ENCODE data around the gene NAA16. TPM values are rescaled to one million over a fixed set of nuclear protein-coding genes. Genes with fewer than 3 reads are reported as not detected.

The NAA16 gene
- total RNA-seq, 1 donor from 2014 or later, result 48.4 TPM

- TF ChIP-seq CTCF (IDR thresholded peaks at IDR 0.05; ENCODE audit: unreplicated experiment), result no peak
- DNase-seq (ENCODE audit: low spot score, unreplicated experiment), result no peak
- Mint-ChIP-seq H3K27ac (no peak overlapping the region), H3K4me3 (ENCODE audit: low read depth) (peak overlapping the region; percentile 64), H3K27me3 (no peaks in the 10 kb centered on the region), H3K4me1 (ENCODE audit: low read depth) (peaks cover 27% of the 10 kb centered on the region), H3K9me3 (ENCODE audit: low read depth) (no peaks in the 10 kb centered on the region), H3K36me3 (ENCODE audit: insufficient read depth) (peaks cover 4% of the 10 kb centered on the region)
Measured at GRCh38 chr13:41313117-41313516, 2.0 kb downstream of the NAA16 start.

DNA sequence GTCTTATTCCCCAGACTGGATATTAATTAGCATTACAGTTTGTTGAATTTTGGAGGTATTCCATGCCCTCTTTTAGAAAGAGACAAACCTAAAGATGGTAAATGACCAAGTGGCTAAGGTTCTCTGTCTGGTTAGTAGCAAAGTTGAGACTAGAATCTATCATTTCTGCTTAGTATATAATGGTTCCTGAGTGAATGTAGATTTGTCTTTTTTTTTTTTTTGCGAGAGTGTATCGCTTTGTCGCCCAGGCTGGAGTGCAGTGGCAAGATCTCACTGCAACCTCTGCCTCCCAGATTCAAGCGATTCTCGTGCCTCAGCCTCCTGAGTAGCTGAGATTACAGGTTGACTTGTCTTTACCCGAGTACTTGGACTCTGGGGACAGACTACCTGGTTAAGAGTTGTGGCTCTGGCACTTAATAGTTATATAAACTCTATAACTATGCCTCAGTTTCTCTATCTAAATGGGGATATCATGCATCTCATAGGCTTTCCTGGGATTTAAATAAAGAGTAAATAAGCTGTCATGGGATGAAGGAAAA is 2.7 kb downstream of the NAA16 start:
- Mint-ChIP-seq H3K9me3 (ENCODE audit: low read depth) (no peaks in the 10 kb centered on the region), H3K27ac (no peak overlapping the region), H3K27me3 (no peaks in the 10 kb centered on the region), H3K4me3 (ENCODE audit: low read depth) (peak overlapping the region; percentile 60), H3K4me1 (ENCODE audit: low read depth) (peaks cover 29% of the 10 kb centered on the region), H3K36me3 (ENCODE audit: insufficient read depth) (peaks cover 4% of the 10 kb centered on the region)
- TF ChIP-seq CTCF (IDR thresholded peaks at IDR 0.05; ENCODE audit: unreplicated experiment), result no peak
- DNase-seq (ENCODE audit: low spot score, unreplicated experiment), result no peak

GRCh38 chr13:41315443-41316047 is 4.5 kb downstream of the NAA16 start:
- Mint-ChIP-seq H3K36me3 (ENCODE audit: insufficient read depth) (peaks cover 7% of the 10 kb centered on the region), H3K9me3 (ENCODE audit: low read depth) (no peaks in the 10 kb centered on the region), H3K27me3 (no peaks in the 10 kb centered on the region), H3K4me3 (ENCODE audit: low read depth) (no peak overlapping the region), H3K27ac (no peak overlapping the region), H3K4me1 (ENCODE audit: low read depth) (peaks cover 29% of the 10 kb centered on the region)
- no peak for TF ChIP-seq CTCF (IDR thresholded peaks at IDR 0.05; ENCODE audit: unreplicated experiment)
- no peak for DNase-seq (ENCODE audit: low spot score, unreplicated experiment)

DNA sequence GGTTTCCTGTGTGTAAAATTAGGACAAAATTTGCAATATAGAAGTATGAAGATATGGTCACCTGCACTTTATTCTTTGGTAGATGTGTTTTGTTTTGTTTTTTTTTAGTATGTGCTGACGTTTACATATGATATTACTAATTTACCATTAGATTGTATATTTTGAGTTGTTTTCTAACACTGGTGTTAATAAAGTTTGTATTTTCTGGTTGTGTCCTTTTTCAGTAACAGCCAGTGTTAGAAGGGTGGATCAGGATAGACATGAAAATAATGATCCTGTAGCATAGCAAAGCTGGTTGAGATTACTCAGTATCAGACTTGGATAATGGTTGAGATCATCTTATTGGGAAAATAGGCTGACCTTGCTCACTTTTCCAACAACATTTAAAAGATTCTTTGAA is 6.2 kb downstream of the NAA16 start:
- Mint-ChIP-seq H3K4me1 (ENCODE audit: low read depth) (peaks cover 28% of the 10 kb centered on the region), H3K27me3 (no peaks in the 10 kb centered on the region), H3K27ac (no peak overlapping the region), H3K4me3 (ENCODE audit: low read depth) (no peak overlapping the region), H3K9me3 (ENCODE audit: low read depth) (no peaks in the 10 kb centered on the region), H3K36me3 (ENCODE audit: insufficient read depth) (peaks cover 15% of the 10 kb centered on the region)
- TF ChIP-seq CTCF (IDR thresholded peaks at IDR 0.05; ENCODE audit: unreplicated experiment), result no peak
- no peak for DNase-seq (ENCODE audit: low spot score, unreplicated experiment)

GRCh38 chr13:41325752-41326151 is 14.7 kb downstream of the NAA16 start:
- no peaks in the 10 kb centered on the region for H3K27me3 Mint-ChIP-seq
- H3K9me3 Mint-ChIP-seq (ENCODE audit: low read depth), result no peaks in the 10 kb centered on the region
- H3K27ac Mint-ChIP-seq, result no peak overlapping the region

More at GRCh38 chr13:41325752-41326151, 14.7 kb downstream of the NAA16 start:
- no peak for TF ChIP-seq CTCF (IDR thresholded peaks at IDR 0.05; ENCODE audit: unreplicated experiment)
- DNase-seq (ENCODE audit: low spot score, unreplicated experiment), result no peak
- peaks cover 3% of the 10 kb centered on the region for H3K4me1 Mint-ChIP-seq (ENCODE audit: low read depth)
- H3K36me3 Mint-ChIP-seq (ENCODE audit: insufficient read depth), result peaks cover 26% of the 10 kb centered on the region
- no peak overlapping the region for H3K4me3 Mint-ChIP-seq (ENCODE audit: low read depth)

Data from progenitor cell of endocrine pancreas (in vitro differentiated cells).